Endothelial cell of umbilical vein (primary cell): Measurements from ENCODE around the gene FNIP2. TPM values are rescaled to one million over a fixed set of nuclear protein-coding genes. Genes with fewer than 3 reads are reported as not detected.
A peak's percentile ranks its signal among the peaks of the same experiment; 100 is the strongest.

Source experiments
- BruUV-seq: library from RNA; stranded (reverse); fragments of 400-500 nt; replicated peaks from 2 replicates; lab custom pipeline; 2021; lab: Mats Ljungman, UMichigan
- CTCF ChIA-PET: fragments of 300-600, 350-600 bp; sonication (Branson Sonifier 250); formaldehyde crosslinking; loops from one replicate; lab custom pipeline; 2021; ENCODE audit warnings: antibody characterized with exemption, inconsistent platforms; lab: Charles Lee
- POLR2A ChIA-PET: fragments of 300-600, 350-600 bp; sonication (Branson Sonifier 250); formaldehyde crosslinking; loops from one replicate; lab custom pipeline; 2021; ENCODE audit warnings: antibody characterized with exemption, inconsistent platforms; lab: Charles Lee
- DNase-seq: peaks from one replicate; pipeline ENCODE4 v3.0.0-alpha.2; 2011; ENCODE audit warnings: low read depth, low spot score
- FAIRE-seq: peaks from 2 replicates; lab custom pipeline; 2011; peaks lifted over from hg19 to GRCh38; lab: Jason Lieb, UNC
- H2AFZ ChIP-seq: 2 replicates; pipeline ENCODE4 v1.6.0; 2012; ENCODE audit warnings: low read depth, low read length, control low read depth, inconsistent platforms
- H3K27ac ChIP-seq: 2 replicates; pipeline ENCODE4 v1.5.1; 2011; ENCODE audit warnings: low read depth, mild to moderate bottlenecking, control low read depth, low read length, moderate library complexity; ENCODE audit not compliant: insufficient read depth
- H3K27me3 ChIP-seq, 2 experiments: 2 replicates each; pipeline versions ENCODE4 v1.6.0 to v1.6.1; 2011; ENCODE audit warnings: low read length in 2 of 2, mixed read lengths in 1 of 2; ENCODE audit not compliant: control insufficient read depth in 2 of 2, insufficient read depth in 2 of 2
- H3K36me3 ChIP-seq, 2 experiments: 2 replicates in 1 of 2; 3 replicates in 1 of 2; pipeline ENCODE4 v1.5.1; 2011; ENCODE audit warnings: low read length in 2 of 2, mild to moderate bottlenecking in 1 of 2, moderate library complexity in 1 of 2; ENCODE audit not compliant: control insufficient read depth in 2 of 2, insufficient read depth in 2 of 2; ENCODE audit errors: extremely low read depth in 1 of 2
- H3K4me1 ChIP-seq: 3 replicates; pipeline ENCODE4 v1.5.1; 2011; ENCODE audit warnings: mild to moderate bottlenecking, low read length; ENCODE audit not compliant: control insufficient read depth, insufficient read depth; ENCODE audit errors: extremely low read depth
- H3K4me2 ChIP-seq: 2 replicates; pipeline ENCODE4 v1.6.1; 2011; ENCODE audit warnings: low read length, control low read depth, mixed read lengths; ENCODE audit not compliant: insufficient read depth
- H3K4me3 ChIP-seq, 3 experiments: fragments of 200-600 bp in 1 of 3; sonication (generic), shearing (Covaris generic) in 1 of 3; replicated peaks in 1 of 3; 2 replicates each; pipeline ENCODE4 v1.5.1; 2011 to 2016; ENCODE audit warnings: control low read depth in 3 of 3, low read length in 3 of 3, mild to moderate bottlenecking in 2 of 3, inconsistent platforms in 1 of 3, low read depth in 1 of 3, moderate library complexity in 1 of 3; ENCODE audit not compliant: insufficient read depth in 1 of 3
- H3K79me2 ChIP-seq: 2 replicates; pipeline ENCODE4 v1.6.0; 2012; ENCODE audit warnings: low read length, inconsistent platforms; ENCODE audit not compliant: control insufficient read depth, insufficient read depth
- H3K9ac ChIP-seq: replicated peaks from 2 replicates; pipeline ENCODE3; 2011; ENCODE audit warnings: low read length, control low read depth; ENCODE audit not compliant: insufficient read depth; ENCODE audit errors: extremely low read depth
- H3K9me1 ChIP-seq: replicated peaks from 3 replicates; pipeline ENCODE4 v1.6.0; 2011; ENCODE audit warnings: mild to moderate bottlenecking, low read length; ENCODE audit not compliant: control insufficient read depth, insufficient read depth; ENCODE audit errors: extremely low read depth
- H3K9me3 ChIP-seq: replicated peaks from 2 replicates; pipeline ENCODE4 v1.5.1; 2012; ENCODE audit warnings: low read length, inconsistent platforms; ENCODE audit not compliant: control insufficient read depth, insufficient read depth
- H4K20me1 ChIP-seq: replicated peaks from 2 replicates; pipeline ENCODE3; 2011; ENCODE audit warnings: mild to moderate bottlenecking, low read length; ENCODE audit not compliant: control insufficient read depth, insufficient read depth; ENCODE audit errors: extremely low read depth
- EZH2 ChIP-seq: IDR thresholded peaks from 2 replicates; pipeline ENCODE4 v1.6.1; 2012; ENCODE audit warnings: borderline replicate concordance, low read depth, mild to moderate bottlenecking, moderate library complexity, low read length, inconsistent platforms; ENCODE audit not compliant: severe bottlenecking
- FOS ChIP-seq: IDR thresholded peaks from 2 replicates; pipeline ENCODE4 v1.6.1; 2011; ENCODE audit warnings: mild to moderate bottlenecking, low read length, moderate library complexity, borderline replicate concordance; ENCODE audit not compliant: insufficient read depth
- GATA2 ChIP-seq: IDR thresholded peaks from 2 replicates; pipeline ENCODE4 v1.7.0; 2011; ENCODE audit warnings: low read depth, mild to moderate bottlenecking, moderate library complexity, mixed read lengths, low read length; ENCODE audit not compliant: insufficient read length, insufficient read depth
- JUN ChIP-seq: IDR thresholded peaks from 2 replicates; pipeline ENCODE4 v1.6.1; 2011; ENCODE audit warnings: borderline replicate concordance, low read depth; ENCODE audit not compliant: insufficient read length, insufficient read depth
- MAX ChIP-seq: IDR thresholded peaks from 2 replicates; pipeline ENCODE4 v1.6.1; 2011; ENCODE audit not compliant: insufficient read depth, insufficient read length
- MYC ChIP-seq: IDR thresholded peaks from one replicate; pipeline ENCODE4 v1.6.1; 2011; ENCODE audit warnings: mild to moderate bottlenecking, low read depth, low read length
- POLR2A ChIP-seq: IDR thresholded peaks from 2 replicates; pipeline ENCODE4 v1.6.1; 2012; ENCODE audit warnings: low read depth, mild to moderate bottlenecking, control low read depth, low read length
- POLR2AphosphoS5 ChIP-seq: IDR thresholded peaks from 2 replicates; pipeline ENCODE4 v1.6.1; 2012; ENCODE audit warnings: low read depth, mild to moderate bottlenecking, control low read depth, low read length, moderate library complexity; ENCODE audit not compliant: insufficient read depth
- dilution Hi-C: fragments of 300-500 bp; cut with MboI; formaldehyde crosslinking; loops from one replicate; pipeline ENCODE4 v1.15.0; 2019; ENCODE audit warnings: low sequenced_read_pairs; ENCODE audit not compliant: extremely low pct_ligation_motif_present
- intact Hi-C: fragments of 100-400 bp; cut with micrococcal nuclease; formaldehyde crosslinking; loops from one replicate; pipeline ENCODE4 v1.10.0; 2022
- polyA plus RNA-seq, 4 experiments: library from polyadenylated mRNA; depleted of rRNA in 3 of 4; stranded (reverse) in 3 of 4; unstranded in 1 of 4; fragments of >200 nt; gene quantifications; 2 replicates each; pipeline versions ENCODE4 v1.2.1 to v1.2.3, GENCODE V29; 2011 to 2012; ENCODE audit warnings: missing spikeins in 1 of 4
- total RNA-seq: library from RNA; stranded (reverse); gene quantifications from 2 replicates; pipeline ENCODE4 v1.2.3, GENCODE V29; 2021
- TF ChIP-seq, protein P1 (sequence below), 2 donors: IDR thresholded peaks; 1 replicate in 1 of 2; 2 replicates in 1 of 2; pipeline ENCODE4 v1.5.1; 2011; ENCODE audit warnings: low read length in 2 of 2, mild to moderate bottlenecking in 2 of 2, moderate library complexity in 2 of 2, control low read depth in 1 of 2, inconsistent platforms in 1 of 2, low read depth in 1 of 2; ENCODE audit not compliant: insufficient read depth in 1 of 2; ENCODE audit errors: extremely low read depth in 1 of 2

Gene FNIP2
- total and polyA plus RNA-seq, 2 donors (not counting 3 experiments of a cell fraction or from before 2014, with no cell fraction given): 4.5 to 14.4 TPM

GRCh38 chr4:158783785-158784184 lies 15.0 kb downstream of the FNIP2 start:
- no TSS peak for BruUV-seq
- Histone ChIP-seq H4K20me1 (no peaks in the 10 kb centered on the region), H3K79me2 (peaks cover 29% of the 10 kb centered on the region), H3K9ac (no peak overlapping the region), H3K4me2 (peak overlapping the region; percentile 70), H3K9me1 (no peaks in the 10 kb centered on the region), H3K36me3 (no peaks in the 10 kb centered on the region), H3K27ac (peak overlapping the region; percentile 51), H3K4me1 (peaks cover 49% of the 10 kb centered on the region), H3K27me3 (no peaks in the 10 kb centered on the region), H3K9me3 (no peaks in the 10 kb centered on the region), H2AFZ (no peak overlapping the region), H3K4me3 (no peak overlapping the region)
- dilution Hi-C loops (no loop called here), intact Hi-C loops (loop anchor here (1.0 kb wide), 2 partner anchors 14 to 27 kb away; partner anchors contain the start of gene FNIP2)
- TF ChIP-seq JUN (peak; percentile 61), POLR2AphosphoS5 (no peak), GATA2 (peak; percentile 42), FOS (peak; percentile 71)
- FAIRE-seq (peak; percentile 87), DNase-seq (peak; percentile 69)
- CTCF ChIA-PET: interaction anchor here (0.9 to 2.0 kb wide), 2 partner anchors 9 to 27 kb away, joined by 3 to 10 read pairs; no protein-coding TSS in a partner anchor
- POLR2A ChIA-PET: no interaction called here

- Histone ChIP-seq H3K27ac (peak overlapping the region; percentile 17), H3K79me2 (peaks cover 26% of the 10 kb centered on the region), H3K4me2 (peak overlapping the region; percentile 84), H3K4me1 (peaks cover 50% of the 10 kb centered on the region), H3K4me3 (peak overlapping the region in 1 of 3 experiments; percentile 8), H3K9me3 (no peaks in the 10 kb centered on the region), H2AFZ (no peak overlapping the region), H3K36me3 (no peaks in the 10 kb centered on the region), H3K9me1 (no peaks in the 10 kb centered on the region), H3K9ac (no peak overlapping the region), H4K20me1 (no peaks in the 10 kb centered on the region), H3K27me3 (no peaks in the 10 kb centered on the region)
- ChIA-PET CTCF (interaction anchor here (1.1 to 1.4 kb wide), 3 partner anchors 11 to 38 kb away, joined by 3 to 5 read pairs (median 3); no protein-coding TSS in a partner anchor), POLR2A (no interaction called here)
- intact Hi-C loops: no loop called here
- peak; percentile 84 for FAIRE-seq
- no peak for DNase-seq
- TF ChIP-seq MYC (no peak), POLR2AphosphoS5 (no peak), GATA2 (no peak), MAX (no peak), POLR2A (no peak), EZH2 (no peak), JUN (no peak), FOS (no peak)
- TF ChIP-seq, protein P1, sequence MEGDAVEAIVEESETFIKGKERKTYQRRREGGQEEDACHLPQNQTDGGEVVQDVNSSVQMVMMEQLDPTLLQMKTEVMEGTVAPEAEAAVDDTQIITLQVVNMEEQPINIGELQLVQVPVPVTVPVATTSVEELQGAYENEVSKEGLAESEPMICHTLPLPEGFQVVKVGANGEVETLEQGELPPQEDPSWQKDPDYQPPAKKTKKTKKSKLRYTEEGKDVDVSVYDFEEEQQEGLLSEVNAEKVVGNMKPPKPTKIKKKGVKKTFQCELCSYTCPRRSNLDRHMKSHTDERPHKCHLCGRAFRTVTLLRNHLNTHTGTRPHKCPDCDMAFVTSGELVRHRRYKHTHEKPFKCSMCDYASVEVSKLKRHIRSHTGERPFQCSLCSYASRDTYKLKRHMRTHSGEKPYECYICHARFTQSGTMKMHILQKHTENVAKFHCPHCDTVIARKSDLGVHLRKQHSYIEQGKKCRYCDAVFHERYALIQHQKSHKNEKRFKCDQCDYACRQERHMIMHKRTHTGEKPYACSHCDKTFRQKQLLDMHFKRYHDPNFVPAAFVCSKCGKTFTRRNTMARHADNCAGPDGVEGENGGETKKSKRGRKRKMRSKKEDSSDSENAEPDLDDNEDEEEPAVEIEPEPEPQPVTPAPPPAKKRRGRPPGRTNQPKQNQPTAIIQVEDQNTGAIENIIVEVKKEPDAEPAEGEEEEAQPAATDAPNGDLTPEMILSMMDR (IDR thresholded peaks at IDR 0.05; ENCODE audit: extremely low read depth in 1 of 2, insufficient read depth in 1 of 2, low read depth in 1 of 2, low read length in 2 of 2): no peak
- dilution Hi-C loops: no loop called here
- no TSS peak for BruUV-seq
Measured at GRCh38 chr4:158785718-158786117, 16.9 kb downstream of the FNIP2 start.
